Mesothelial cell of epicardium (in vitro differentiated cells): Measurements from ENCODE around the gene TMEM235. TPM values are rescaled to one million over a fixed set of nuclear protein-coding genes. Genes with fewer than 3 reads are reported as not detected.

Experiments used
- DNase-seq, 2 experiments: peaks; one replicate each; pipeline ENCODE4 v3.0.0; 2021; ENCODE audit warnings: low spot score in 2 of 2; ENCODE audit not compliant: unreplicated experiment in 2 of 2
- H3K27ac Mint-ChIP-seq: 2 replicates; pipeline ENCODE4 v1.8.0; 2021; ENCODE audit warnings: mixed read lengths
- H3K27me3 Mint-ChIP-seq: 2 replicates; pipeline ENCODE4 v1.8.0; 2021; ENCODE audit warnings: low read depth, mixed read lengths
- H3K36me3 Mint-ChIP-seq: 2 replicates; pipeline ENCODE4 v1.8.0; 2021; ENCODE audit warnings: mixed read lengths
- H3K4me1 Mint-ChIP-seq: 2 replicates; pipeline ENCODE4 v1.8.0; 2021; ENCODE audit warnings: mixed read lengths
- H3K4me3 Mint-ChIP-seq: 2 replicates; pipeline ENCODE4 v1.8.0; 2021; ENCODE audit warnings: mild to moderate bottlenecking, moderate library complexity, mixed read lengths
- H3K9me3 Mint-ChIP-seq: 2 replicates; pipeline ENCODE4 v1.8.0; 2021; ENCODE audit warnings: mixed read lengths
- total RNA-seq: library from RNA; stranded (reverse); gene quantifications from 3 replicates; pipeline ENCODE4 v1.2.1, GENCODE V29; 2021
- TF ChIP-seq, protein P1 (sequence below): fragments of 200-600 bp; sonication (generic); IDR thresholded peaks from one replicate; pipeline ENCODE4 v1.5.0; 2021; ENCODE audit warnings: antibody characterized with exemption; ENCODE audit not compliant: unreplicated experiment

The TMEM235 gene
- total RNA-seq, 1 donor from 2014 or later = 1.5 TPM

DNA sequence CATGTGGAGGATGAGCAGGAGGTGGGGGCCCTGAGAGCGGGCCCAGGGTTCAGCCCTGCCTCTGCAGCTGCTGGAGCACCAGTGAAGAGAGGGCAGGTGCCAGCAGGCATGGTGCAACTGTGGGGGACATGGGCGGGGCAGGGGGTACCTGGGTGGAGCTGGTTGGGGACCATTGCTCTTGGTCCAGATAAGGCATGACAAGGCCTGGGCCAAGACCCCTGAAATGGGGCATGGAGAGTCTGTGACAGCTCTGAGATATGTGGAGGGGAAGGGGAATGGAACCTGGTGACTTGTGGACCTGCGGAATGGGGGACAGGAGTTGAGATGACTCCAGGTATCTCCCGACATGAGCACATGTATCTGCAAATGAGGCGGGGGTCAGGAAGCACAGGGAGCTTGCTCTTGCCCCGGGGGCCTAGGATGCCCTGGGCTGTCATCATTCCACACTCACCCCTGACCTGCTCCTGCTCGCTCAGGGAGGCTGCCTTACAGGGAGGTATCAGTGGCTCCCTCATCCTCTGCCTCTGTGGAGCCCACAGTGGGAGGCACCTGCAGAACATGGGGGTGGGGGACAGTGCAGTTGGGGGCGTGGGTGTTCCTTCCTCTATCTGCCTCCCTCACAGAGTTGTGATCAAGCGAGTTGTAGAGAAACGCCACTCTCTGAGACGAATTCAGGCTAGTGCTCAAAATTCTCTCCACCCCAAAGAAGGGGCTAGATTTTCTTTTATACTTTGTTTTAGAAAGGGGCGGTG lies 40.2 kb downstream of the TMEM235 start:
- H3K27me3 Mint-ChIP-seq = no peaks in the 10 kb centered on the region
- H3K9me3 Mint-ChIP-seq = no peaks in the 10 kb centered on the region
- no peaks in the 10 kb centered on the region for H3K36me3 Mint-ChIP-seq
- no peak for DNase-seq
- H3K4me3 Mint-ChIP-seq = no peak overlapping the region
- peak overlapping the region; percentile 75 for H3K27ac Mint-ChIP-seq
- TF ChIP-seq, protein P1, sequence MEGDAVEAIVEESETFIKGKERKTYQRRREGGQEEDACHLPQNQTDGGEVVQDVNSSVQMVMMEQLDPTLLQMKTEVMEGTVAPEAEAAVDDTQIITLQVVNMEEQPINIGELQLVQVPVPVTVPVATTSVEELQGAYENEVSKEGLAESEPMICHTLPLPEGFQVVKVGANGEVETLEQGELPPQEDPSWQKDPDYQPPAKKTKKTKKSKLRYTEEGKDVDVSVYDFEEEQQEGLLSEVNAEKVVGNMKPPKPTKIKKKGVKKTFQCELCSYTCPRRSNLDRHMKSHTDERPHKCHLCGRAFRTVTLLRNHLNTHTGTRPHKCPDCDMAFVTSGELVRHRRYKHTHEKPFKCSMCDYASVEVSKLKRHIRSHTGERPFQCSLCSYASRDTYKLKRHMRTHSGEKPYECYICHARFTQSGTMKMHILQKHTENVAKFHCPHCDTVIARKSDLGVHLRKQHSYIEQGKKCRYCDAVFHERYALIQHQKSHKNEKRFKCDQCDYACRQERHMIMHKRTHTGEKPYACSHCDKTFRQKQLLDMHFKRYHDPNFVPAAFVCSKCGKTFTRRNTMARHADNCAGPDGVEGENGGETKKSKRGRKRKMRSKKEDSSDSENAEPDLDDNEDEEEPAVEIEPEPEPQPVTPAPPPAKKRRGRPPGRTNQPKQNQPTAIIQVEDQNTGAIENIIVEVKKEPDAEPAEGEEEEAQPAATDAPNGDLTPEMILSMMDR = no peak
- peaks cover 58% of the 10 kb centered on the region for H3K4me1 Mint-ChIP-seq

DNA sequence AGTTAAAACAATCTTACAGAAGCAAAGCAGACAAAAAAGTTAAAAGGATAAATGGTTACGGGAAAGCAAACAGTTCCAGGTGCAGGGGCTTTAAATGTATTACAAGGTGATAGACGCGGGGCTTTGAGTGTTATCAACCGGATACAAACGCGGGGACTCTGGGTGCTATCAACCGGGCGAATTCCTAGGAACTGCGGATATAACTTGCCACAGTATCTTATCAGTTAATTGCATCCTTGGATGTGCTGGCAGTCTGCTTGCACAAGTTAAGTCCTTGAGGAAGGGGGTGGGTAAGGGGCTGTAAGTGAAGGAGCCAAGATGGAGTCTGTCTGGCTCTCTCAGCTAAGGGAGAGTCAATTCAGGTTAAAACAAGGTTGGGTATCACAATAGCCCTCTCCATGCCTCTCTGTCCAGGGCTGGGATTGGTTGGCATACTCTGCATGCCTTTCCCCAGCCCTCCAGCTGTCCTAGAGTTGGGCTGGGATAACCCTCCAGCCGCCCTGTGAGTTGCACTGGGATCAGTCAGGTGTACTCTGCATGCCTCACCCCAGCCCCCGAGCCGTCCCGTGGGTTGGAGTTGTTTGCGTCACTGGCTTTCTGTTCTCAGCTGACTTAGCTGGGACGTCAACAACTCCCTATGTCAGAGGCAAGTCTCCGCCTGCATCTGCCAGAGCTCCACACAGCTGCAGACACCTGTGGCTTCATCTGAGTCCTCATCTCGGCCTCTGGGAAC lies 40.9 kb downstream of the TMEM235 start:
- no peak overlapping the region for H3K4me3 Mint-ChIP-seq
- DNase-seq = no peak

GRCh38 chr17:78272914-78273258 lies 41.5 kb downstream of the TMEM235 start:
- no peak for DNase-seq
- Mint-ChIP-seq H3K27ac (peak overlapping the region; percentile 75), H3K4me3 (no peak overlapping the region)

More for the DNA sequence above, 40.9 kb downstream of the TMEM235 start:
- TF ChIP-seq, protein P1 = no peak
- Mint-ChIP-seq H3K4me1 (peaks cover 50% of the 10 kb centered on the region), H3K27ac (peak overlapping the region; percentile 75), H3K9me3 (no peaks in the 10 kb centered on the region), H3K27me3 (no peaks in the 10 kb centered on the region), H3K36me3 (no peaks in the 10 kb centered on the region)

DNA sequence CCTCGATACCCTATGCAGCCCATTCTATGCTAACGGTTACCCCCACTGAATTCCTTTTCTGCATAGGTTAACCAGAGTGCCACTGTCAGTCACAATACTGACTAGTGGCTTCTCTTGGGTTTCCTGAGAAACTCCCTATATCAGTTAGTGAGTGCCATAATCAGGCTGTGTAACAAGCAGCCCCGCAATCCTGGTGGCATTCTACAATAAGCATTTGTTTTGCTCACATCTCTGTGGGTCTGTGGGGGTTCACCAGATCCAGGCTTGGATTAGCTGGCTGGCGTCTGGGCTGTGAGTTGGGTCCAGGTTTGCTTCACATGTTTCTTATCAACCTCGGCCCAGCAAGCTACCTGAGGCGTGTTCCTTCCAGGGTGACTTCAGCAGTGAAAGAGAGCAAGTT lies 42.4 kb downstream of the TMEM235 start:
- Mint-ChIP-seq H3K9me3 (no peaks in the 10 kb centered on the region), H3K4me1 (peaks cover 48% of the 10 kb centered on the region), H3K4me3 (no peak overlapping the region), H3K36me3 (no peaks in the 10 kb centered on the region), H3K27me3 (no peaks in the 10 kb centered on the region), H3K27ac (no peak overlapping the region)
- TF ChIP-seq, protein P1 = no peak
- DNase-seq = no peak

More at GRCh38 chr17:78272914-78273258, 41.5 kb downstream of the TMEM235 start:
- no peaks in the 10 kb centered on the region for H3K27me3 Mint-ChIP-seq
- H3K9me3 Mint-ChIP-seq = no peaks in the 10 kb centered on the region
- peaks cover 51% of the 10 kb centered on the region for H3K4me1 Mint-ChIP-seq
- TF ChIP-seq, protein P1 = no peak
- H3K36me3 Mint-ChIP-seq = no peaks in the 10 kb centered on the region

GRCh38 chr17:78275355-78275754 lies 43.9 kb downstream of the TMEM235 start:
- TF ChIP-seq, protein P1 = no peak
- H3K27ac Mint-ChIP-seq = no peak overlapping the region
- no peaks in the 10 kb centered on the region for H3K36me3 Mint-ChIP-seq
- no peak overlapping the region for H3K4me3 Mint-ChIP-seq
- H3K4me1 Mint-ChIP-seq = peaks cover 33% of the 10 kb centered on the region
- no peaks in the 10 kb centered on the region for H3K9me3 Mint-ChIP-seq
- no peaks in the 10 kb centered on the region for H3K27me3 Mint-ChIP-seq
- DNase-seq = no peak
